HepG2 (cell line): ENCODE results near the gene PTCD3. TPM values are rescaled to one million over a fixed set of nuclear protein-coding genes. Genes with fewer than 3 reads are reported as not detected.
A peak's percentile ranks its signal among the peaks of the same experiment; 100 is the strongest.

Source experiments
- ATAC-seq: fragments of 200-7000 bp; cut with Tn5 transposase; 3 replicates; pipeline ENCODE4 v1.9.1; 2020; ENCODE audit warnings: mild to moderate bottlenecking, moderate library complexity
- BruUV-seq: library from RNA; stranded (reverse); fragments of 400-500 nt; replicated peaks from 2 replicates; lab custom pipeline; 2021; lab: Mats Ljungman, UMichigan
- CTCF ChIA-PET: fragments of 300-600 bp; formaldehyde crosslinking; extraction: SDS; loops from one replicate; lab custom pipeline; 2021; ENCODE audit warnings: low total read pairs, inconsistent platforms, low intra/inter-chr PET ratio; lab: Yijun Ruan, JAX
- POLR2A ChIA-PET: fragments of 350-600 bp; sonication (Branson Sonifier 250); formaldehyde crosslinking; loops from one replicate; lab custom pipeline; 2020; ENCODE audit warnings: antibody characterized with exemption, inconsistent platforms; lab: Yijun Ruan, JAX
- DNase-seq: peaks from one replicate; pipeline ENCODE4 v3.0.0-alpha.2; 2015; ENCODE audit warnings: low spot score
- FAIRE-seq: peaks from 3 replicates; lab custom pipeline; 2011; peaks lifted over from hg19 to GRCh38; lab: Jason Lieb, UNC
- H2AFZ ChIP-seq: one replicate; pipeline ENCODE4 v1.6.1; 2011; ENCODE audit warnings: low read length, inconsistent platforms
- H3K27ac ChIP-seq: fragments of 300-600 bp; 3 replicates; pipeline ENCODE4 v1.8.0; 2011; ENCODE audit warnings: mixed run types, mild to moderate bottlenecking, mixed read lengths, low read length, inconsistent platforms; ENCODE audit not compliant: insufficient read depth; ENCODE audit errors: extremely low read length
- H3K27me3 ChIP-seq, 2 experiments: fragments of 200-600 bp in 1 of 2; 2 replicates in 1 of 2; 3 replicates in 1 of 2; pipeline versions ENCODE4 v1.6.0 to v1.8.0; 2011; ENCODE audit warnings: low read length in 2 of 2, mild to moderate bottlenecking in 2 of 2, moderate library complexity in 2 of 2, inconsistent platforms in 1 of 2; ENCODE audit not compliant: insufficient read depth in 2 of 2, control insufficient read depth in 1 of 2
- H3K36me3 ChIP-seq, 2 experiments: fragments of 200-600 bp in 1 of 2; replicated peaks in 1 of 2; 2 replicates in 1 of 2; 3 replicates in 1 of 2; pipeline versions ENCODE4 v1.5.1 to v1.8.0; 2011; ENCODE audit warnings: low read length in 2 of 2, inconsistent platforms in 1 of 2; ENCODE audit not compliant: insufficient read depth in 2 of 2, control insufficient read depth in 1 of 2
- H3K4me1 ChIP-seq: 2 replicates; pipeline ENCODE4 v1.5.1; 2012; ENCODE audit warnings: low read length, inconsistent platforms; ENCODE audit not compliant: insufficient read depth
- H3K4me2 ChIP-seq: 2 replicates; pipeline ENCODE4 v1.6.0; 2011; ENCODE audit warnings: low read depth, low read length, inconsistent platforms
- H3K4me3 ChIP-seq, 3 experiments: fragments of 200-600 bp in 1 of 3; sonication (generic), shearing (Covaris generic) in 1 of 3; replicated peaks in 1 of 3; 2 replicates each; pipeline ENCODE4 v1.5.1; 2011 to 2016; ENCODE audit warnings: low read length in 3 of 3, inconsistent platforms in 2 of 3, low read depth in 2 of 3, mild to moderate bottlenecking in 2 of 3, control low read depth in 1 of 3, mixed read lengths in 1 of 3; ENCODE audit not compliant: insufficient read depth in 1 of 3
- H3K79me2 ChIP-seq: one replicate; pipeline ENCODE4 v1.6.1; 2011; ENCODE audit warnings: low read length, inconsistent platforms; ENCODE audit not compliant: insufficient read depth
- H3K9ac ChIP-seq: 2 replicates; pipeline ENCODE4 v1.6.0; 2011; ENCODE audit warnings: mild to moderate bottlenecking, low read depth, low read length, inconsistent platforms; ENCODE audit not compliant: insufficient read depth
- H3K9me3 ChIP-seq: 2 replicates; pipeline ENCODE4 v1.5.1; 2012; ENCODE audit warnings: mild to moderate bottlenecking, low read length
- H4K20me1 ChIP-seq: 2 replicates; pipeline ENCODE4 v1.6.0; 2011; ENCODE audit warnings: inconsistent platforms, mild to moderate bottlenecking, low read length, moderate library complexity; ENCODE audit not compliant: insufficient read depth
- ARID2 ChIP-seq: sonication (generic); formaldehyde crosslinking; IDR thresholded peaks from 2 replicates; pipeline ENCODE4 v1.8.1; 2022; ENCODE audit warnings: mild to moderate bottlenecking, missing genetic modification reagents, borderline replicate concordance
- KIAA2018 ChIP-seq: sonication (generic); formaldehyde crosslinking; IDR thresholded peaks from 2 replicates; pipeline ENCODE4 v1.5.0; 2020; ENCODE audit warnings: mild to moderate bottlenecking, missing genetic modification reagents, borderline replicate concordance
- MEIS1 ChIP-seq: sonication (generic); formaldehyde crosslinking; IDR thresholded peaks from 2 replicates; pipeline ENCODE4 v1.9.0; 2021; ENCODE audit warnings: mild to moderate bottlenecking, missing genetic modification reagents, moderate library complexity, borderline replicate concordance
- NFKB2 ChIP-seq: sonication (generic); formaldehyde crosslinking; IDR thresholded peaks from 2 replicates; pipeline ENCODE4 v1.4.0; 2020; ENCODE audit warnings: missing genetic modification reagents, borderline replicate concordance
- NR0B2 ChIP-seq: sonication (generic); formaldehyde crosslinking; IDR thresholded peaks from 2 replicates; pipeline ENCODE4 v1.4.0; 2020; ENCODE audit warnings: mild to moderate bottlenecking, missing genetic modification reagents
- RARA ChIP-seq: IDR thresholded peaks from 2 replicates; pipeline ENCODE4 v1.6.1; 2016; ENCODE audit warnings: missing genetic modification reagents, missing compliant biosample characterization
- RFXAP ChIP-seq: sonication (generic); formaldehyde crosslinking; IDR thresholded peaks from 2 replicates; pipeline ENCODE4 v1.4.0; 2020; ENCODE audit warnings: missing genetic modification reagents, borderline replicate concordance
- SP4 ChIP-seq: sonication (generic); formaldehyde crosslinking; IDR thresholded peaks from 2 replicates; pipeline ENCODE4 v1.8.1; 2023; ENCODE audit warnings: mild to moderate bottlenecking, missing genetic modification reagents
- ZNF160 ChIP-seq: sonication (generic); formaldehyde crosslinking; IDR thresholded peaks from 2 replicates; pipeline ENCODE4 v1.8.0; 2022; ENCODE audit warnings: mild to moderate bottlenecking, inconsistent platforms, missing genetic modification reagents
- ZNF441 ChIP-seq: sonication (generic); formaldehyde crosslinking; IDR thresholded peaks from 2 replicates; pipeline ENCODE4 v1.7.0; 2021; ENCODE audit warnings: missing genetic modification reagents, borderline replicate concordance
- WGBS: methylation state at CpG from one replicate; pipeline ENCODE4 v1.1.6; 2017; ENCODE audit warnings: low lambda C conversion rate; 5-methylcytosine and 5-hydroxymethylcytosine counted together
- in situ Hi-C: cut with HindIII; loops from 2 replicates; pipeline ENCODE4 v1.10.0; 2017; ENCODE audit warnings: low pct_unique_long_range_greater_than_20kb; ENCODE audit not compliant: extremely low pct_ligation_motif_present
- intact Hi-C: fragments of 100-400 bp; cut with micrococcal nuclease; formaldehyde crosslinking; loops from one replicate; pipeline ENCODE4 v1.10.0; 2022; ENCODE audit not compliant: unreplicated experiment
- polyA plus RNA-seq, 8 experiments: library from polyadenylated mRNA; depleted of rRNA in 3 of 8; stranded (reverse) in 7 of 8; unstranded in 1 of 8; fragments of >200 nt; fragmentation: Illumina TruSeq in 4 of 8; extraction: Trizol in 4 of 8; gene quantifications; 2 replicates each; pipeline versions ENCODE4 v1.2.1 to v1.2.3, GENCODE V29; 2011 to 2016; ENCODE audit warnings: low read depth in 4 of 8, missing spikeins in 1 of 8, mixed read lengths in 1 of 8; ENCODE audit not compliant: insufficient read depth in 1 of 8
- total RNA-seq, 5 experiments: library from RNA; depleted of rRNA; stranded (reverse); fragments of >200 nt; fragmentation: Illumina TruSeq; extraction: Trizol; gene quantifications; 2 replicates each; pipeline ENCODE4 v1.2.3, GENCODE V29; 2016; ENCODE audit warnings: low read depth in 1 of 5
- TF ChIP-seq, protein P1 (sequence below): sonication (generic); formaldehyde crosslinking; IDR thresholded peaks from 2 replicates; pipeline ENCODE4 v1.5.0; 2020; ENCODE audit warnings: missing genetic modification reagents, mild to moderate bottlenecking, borderline replicate concordance

Gene PTCD3
- total and polyA plus RNA-seq, 2 of the 13 experiments (the other 11 are each of a cell fraction or from before 2014, with no cell fraction given), result 124 to 309 TPM

DNA sequence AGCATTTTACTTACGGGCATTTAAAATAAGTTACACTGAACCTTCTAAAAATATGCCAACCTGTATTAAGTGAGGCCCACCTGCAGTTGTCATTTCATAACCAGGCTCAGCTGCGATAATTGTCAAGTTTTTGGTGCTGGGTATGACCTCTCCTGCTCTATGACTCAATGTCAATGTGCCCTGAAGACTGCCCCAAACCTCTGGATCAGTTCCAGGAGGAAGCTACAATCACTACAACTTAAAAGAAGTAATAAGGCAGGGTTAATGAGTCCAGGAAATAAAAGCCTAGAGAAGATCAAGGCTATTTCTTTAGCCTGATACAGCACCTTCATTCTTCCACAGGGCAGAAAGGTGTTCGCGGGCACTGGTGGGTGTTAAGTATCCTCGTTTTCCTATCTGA lies 23.3 kb upstream of the PTCD3 start (continued):
- TF ChIP-seq RFXAP (CRISPR knock-in tag), result no peak

DNA sequence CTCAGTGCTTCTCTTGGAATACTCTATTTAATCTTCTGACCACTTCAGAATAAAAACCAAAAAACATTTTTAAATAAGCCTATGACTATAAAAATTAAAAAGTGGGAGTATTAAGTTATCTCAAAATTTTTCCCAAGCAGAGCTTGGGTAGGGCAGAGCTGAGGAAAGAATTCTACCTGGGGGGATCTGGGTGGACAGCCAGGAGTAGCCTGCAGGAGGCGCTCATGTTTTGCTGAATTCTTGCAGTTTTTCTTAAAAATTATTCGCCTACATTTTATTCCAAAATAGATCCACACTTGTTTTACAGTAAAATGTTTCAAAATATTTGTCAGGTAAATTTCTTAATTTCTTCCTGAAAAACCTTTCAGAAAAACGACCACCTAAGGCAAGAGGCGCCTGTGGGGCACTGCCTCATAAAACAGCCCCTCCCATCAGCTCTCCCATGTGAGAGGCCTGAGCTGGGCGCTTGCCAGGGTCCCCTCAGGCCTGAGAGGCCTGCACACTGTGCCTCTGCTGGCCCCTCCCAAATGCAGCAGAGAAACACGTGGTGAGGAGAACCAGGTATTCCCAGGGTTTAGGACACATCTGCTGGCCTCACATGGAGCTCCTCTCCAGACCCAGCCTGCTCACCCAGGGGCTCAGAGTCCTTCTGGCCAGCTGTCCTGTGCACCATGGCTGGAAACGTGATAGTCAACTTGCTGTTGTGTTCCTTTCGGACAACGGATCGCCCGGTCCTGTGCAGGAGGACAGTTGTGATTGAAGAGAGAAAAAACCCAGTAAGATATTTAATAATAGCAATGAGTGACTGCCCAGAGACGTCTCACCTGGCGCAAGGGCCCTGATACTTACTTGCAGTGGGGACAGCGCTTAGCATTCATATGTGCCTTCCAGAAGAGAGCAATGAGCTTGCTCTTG lies 17.8 kb upstream of the PTCD3 start:
- BruUV-seq, result no TSS peak
- intact Hi-C loops (no loop called here), in situ Hi-C loops (no loop called here)
- H3K9me3 ChIP-seq, result no peaks in the 10 kb centered on the region
- FAIRE-seq (no peak), ATAC-seq (peak; percentile 47), DNase-seq (no peak)
- peaks cover 3% of the 10 kb centered on the region; the same call in 1 of the 2 replicates for H4K20me1 ChIP-seq
- WGBS, result 88% methylated on average over 14 of the region's 14 CpGs
- H3K27me3 ChIP-seq, result no peaks in the 10 kb centered on the region
- TF ChIP-seq ZNF160 (CRISPR knock-in tag), result no peak
- TF ChIP-seq NR0B2, result no peak
- TF ChIP-seq ARID2 (CRISPR knock-in tag), result no peak
- TF ChIP-seq MEIS1, result no peak
- no peak for TF ChIP-seq RARA (CRISPR knock-in tag)
- no peak for TF ChIP-seq ZNF441
- TF ChIP-seq NFKB2 (CRISPR knock-in tag), result no peak
- TF ChIP-seq, protein P1, sequence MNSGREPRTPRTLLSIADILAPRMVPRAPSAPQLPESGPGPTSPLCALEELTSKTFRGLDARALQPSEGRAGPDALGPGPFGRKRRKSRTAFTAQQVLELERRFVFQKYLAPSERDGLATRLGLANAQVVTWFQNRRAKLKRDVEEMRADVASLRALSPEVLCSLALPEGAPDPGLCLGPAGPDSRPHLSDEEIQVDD (CRISPR knock-in tag), result no peak
- TF ChIP-seq SP4, result no peak
- TF ChIP-seq KIAA2018 (CRISPR knock-in tag), result no peak
- no peaks in the 10 kb centered on the region for H3K79me2 ChIP-seq
- no peak overlapping the region for H3K9ac ChIP-seq
- H3K27ac ChIP-seq, result no peak overlapping the region
- no peak overlapping the region for H2AFZ ChIP-seq
- CTCF ChIA-PET, result no interaction called here
- POLR2A ChIA-PET, result interaction anchor here (1.6 kb wide), 1 partner anchor 26 kb away, joined by 3 read pairs; no protein-coding TSS in a partner anchor
- H3K4me2 ChIP-seq, result no peak overlapping the region
- H3K36me3 ChIP-seq, result peaks cover 29 to 66% of the 10 kb centered on the region in 2 experiments
- H3K4me1 ChIP-seq, result no peaks in the 10 kb centered on the region
- no peak overlapping the region for H3K4me3 ChIP-seq
